ENCODE results near the gene ASTN2.

The ASTN2 gene

DNA sequence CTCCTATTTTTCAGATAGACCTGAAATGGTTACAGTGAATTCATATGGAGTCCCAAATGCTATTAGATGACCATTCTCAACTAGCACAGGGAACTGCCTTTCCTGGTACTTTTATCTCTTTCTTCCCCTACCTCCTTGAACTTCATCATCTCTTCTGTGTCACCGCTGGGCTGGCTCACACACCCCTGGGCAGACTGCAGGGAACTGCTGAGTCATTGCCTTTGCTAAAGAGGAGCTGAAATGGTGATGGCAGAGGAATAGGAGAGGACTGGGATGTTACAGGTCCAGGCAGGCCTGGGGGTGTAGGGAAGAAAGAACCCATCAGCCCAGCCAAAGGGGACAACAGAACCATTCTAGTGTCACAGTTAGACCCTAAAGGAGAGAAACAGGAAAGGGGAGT lies 322.3 kb downstream of the ASTN2 start:
- no peak overlapping the region for H3K4me3 ChIP-seq (ENCODE audit: low read depth, low read length, poor library complexity, severe bottlenecking)
- H3K9me3 ChIP-seq (ENCODE audit: low read length) = no peaks in the 10 kb centered on the region
- H3K27ac ChIP-seq (ENCODE audit: low read depth, low read length, poor library complexity, severe bottlenecking) = no peak overlapping the region
- no peak overlapping the region for H3K9ac ChIP-seq (ENCODE audit: low read length)
- H3K27me3 ChIP-seq (ENCODE audit: insufficient read depth, low read length) = no peaks in the 10 kb centered on the region
- no peaks in the 10 kb centered on the region for H3K79me2 ChIP-seq (ENCODE audit: insufficient read depth, low read length)
- H3K4me1 ChIP-seq (ENCODE audit: insufficient read depth, low read length, severe bottlenecking) = no peaks in the 10 kb centered on the region
- H3K36me3 ChIP-seq (ENCODE audit: insufficient read depth, low read length) = no peaks in the 10 kb centered on the region
- no peaks in the 10 kb centered on the region for H3F3A ChIP-seq (ENCODE audit: insufficient read depth, low read length)
- no peaks in the 10 kb centered on the region for H4K20me1 ChIP-seq (ENCODE audit: insufficient read depth, low read length)
- no peak overlapping the region for H2AFZ ChIP-seq (ENCODE audit: low read length)
- H3K4me2 ChIP-seq (ENCODE audit: low read length) = no peak overlapping the region
- H3K9me2 ChIP-seq (ENCODE audit: low read depth, low read length) = no peaks in the 10 kb centered on the region
- TF ChIP-seq, protein P1, sequence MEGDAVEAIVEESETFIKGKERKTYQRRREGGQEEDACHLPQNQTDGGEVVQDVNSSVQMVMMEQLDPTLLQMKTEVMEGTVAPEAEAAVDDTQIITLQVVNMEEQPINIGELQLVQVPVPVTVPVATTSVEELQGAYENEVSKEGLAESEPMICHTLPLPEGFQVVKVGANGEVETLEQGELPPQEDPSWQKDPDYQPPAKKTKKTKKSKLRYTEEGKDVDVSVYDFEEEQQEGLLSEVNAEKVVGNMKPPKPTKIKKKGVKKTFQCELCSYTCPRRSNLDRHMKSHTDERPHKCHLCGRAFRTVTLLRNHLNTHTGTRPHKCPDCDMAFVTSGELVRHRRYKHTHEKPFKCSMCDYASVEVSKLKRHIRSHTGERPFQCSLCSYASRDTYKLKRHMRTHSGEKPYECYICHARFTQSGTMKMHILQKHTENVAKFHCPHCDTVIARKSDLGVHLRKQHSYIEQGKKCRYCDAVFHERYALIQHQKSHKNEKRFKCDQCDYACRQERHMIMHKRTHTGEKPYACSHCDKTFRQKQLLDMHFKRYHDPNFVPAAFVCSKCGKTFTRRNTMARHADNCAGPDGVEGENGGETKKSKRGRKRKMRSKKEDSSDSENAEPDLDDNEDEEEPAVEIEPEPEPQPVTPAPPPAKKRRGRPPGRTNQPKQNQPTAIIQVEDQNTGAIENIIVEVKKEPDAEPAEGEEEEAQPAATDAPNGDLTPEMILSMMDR (IDR thresholded peaks at IDR 0.05; ENCODE audit: low read length) = no peak
- TF ChIP-seq EZH2 (IDR thresholded peaks at IDR 0.05; ENCODE audit: borderline replicate concordance, low read length) = no peak

DNA sequence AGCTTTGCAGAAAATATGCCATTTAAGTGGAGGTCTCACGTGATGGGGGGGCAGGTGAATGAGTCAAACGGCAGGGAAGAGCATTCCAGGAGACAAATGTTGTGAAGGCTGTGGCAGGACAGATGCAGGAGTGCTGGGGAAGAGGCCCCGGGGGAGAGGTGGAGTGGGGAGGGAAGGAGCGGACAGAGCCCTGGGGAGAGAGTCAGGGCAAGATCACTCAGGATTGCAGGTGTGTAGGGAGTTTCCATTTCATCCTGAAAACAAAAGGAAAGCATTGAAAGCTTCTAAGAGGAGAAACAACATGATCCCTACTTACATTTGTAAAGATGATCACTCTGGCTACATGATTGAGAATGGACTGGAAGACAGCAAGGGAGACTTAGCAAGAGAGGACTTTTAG lies 323.3 kb downstream of the ASTN2 start:
- no peaks in the 10 kb centered on the region for H3K9me3 ChIP-seq (ENCODE audit: low read length)

GRCh38 chr9:117088786-117089185 lies 326.1 kb downstream of the ASTN2 start:
- Histone ChIP-seq H3K4me2 (ENCODE audit: low read length) (no peak overlapping the region), H3K27ac (ENCODE audit: low read depth, low read length, poor library complexity, severe bottlenecking) (no peak overlapping the region), H3K9ac (ENCODE audit: low read length) (no peak overlapping the region), H3F3A (ENCODE audit: insufficient read depth, low read length) (no peaks in the 10 kb centered on the region), H3K9me2 (ENCODE audit: low read depth, low read length) (no peaks in the 10 kb centered on the region), H3K9me3 (ENCODE audit: low read length) (no peaks in the 10 kb centered on the region), H4K20me1 (ENCODE audit: insufficient read depth, low read length) (no peaks in the 10 kb centered on the region), H3K4me1 (ENCODE audit: insufficient read depth, low read length, severe bottlenecking) (no peaks in the 10 kb centered on the region), H3K36me3 (ENCODE audit: insufficient read depth, low read length) (no peaks in the 10 kb centered on the region), H3K27me3 (ENCODE audit: insufficient read depth, low read length) (no peaks in the 10 kb centered on the region), H2AFZ (ENCODE audit: low read length) (no peak overlapping the region), H3K79me2 (ENCODE audit: insufficient read depth, low read length) (no peaks in the 10 kb centered on the region), H3K4me3 (ENCODE audit: low read depth, low read length, poor library complexity, severe bottlenecking) (no peak overlapping the region)
- TF ChIP-seq EZH2 (IDR thresholded peaks at IDR 0.05; ENCODE audit: borderline replicate concordance, low read length) = no peak
- TF ChIP-seq, protein P1 (IDR thresholded peaks at IDR 0.05; ENCODE audit: low read length) = no peak

More for the DNA sequence above, 323.3 kb downstream of the ASTN2 start:
- TF ChIP-seq, protein P1 (IDR thresholded peaks at IDR 0.05; ENCODE audit: low read length) = no peak
- no peak for TF ChIP-seq EZH2 (IDR thresholded peaks at IDR 0.05; ENCODE audit: borderline replicate concordance, low read length)
- Histone ChIP-seq H3K9ac (ENCODE audit: low read length) (no peak overlapping the region), H4K20me1 (ENCODE audit: insufficient read depth, low read length) (no peaks in the 10 kb centered on the region), H3F3A (ENCODE audit: insufficient read depth, low read length) (no peaks in the 10 kb centered on the region), H3K4me3 (ENCODE audit: low read depth, low read length, poor library complexity, severe bottlenecking) (no peak overlapping the region), H3K27ac (ENCODE audit: low read depth, low read length, poor library complexity, severe bottlenecking) (no peak overlapping the region), H3K36me3 (ENCODE audit: insufficient read depth, low read length) (no peaks in the 10 kb centered on the region), H3K79me2 (ENCODE audit: insufficient read depth, low read length) (no peaks in the 10 kb centered on the region), H3K27me3 (ENCODE audit: insufficient read depth, low read length) (no peaks in the 10 kb centered on the region), H3K9me2 (ENCODE audit: low read depth, low read length) (no peaks in the 10 kb centered on the region), H3K4me1 (ENCODE audit: insufficient read depth, low read length, severe bottlenecking) (no peaks in the 10 kb centered on the region), H2AFZ (ENCODE audit: low read length) (no peak overlapping the region), H3K4me2 (ENCODE audit: low read length) (no peak overlapping the region)

Measured in OCI-LY1 (cell line).